Eye (tissue), 1 donor: ENCODE measurements around the gene SACM1L.

Experiments used
- DNase-seq: peaks from one replicate; pipeline ENCODE4 v3.0.0-alpha.2; 2015

Gene SACM1L

GRCh38 chr3:45773072-45773471 is 83.9 kb downstream of the SACM1L start:
- no peak for DNase-seq

GRCh38 chr3:45773714-45774449 is 84.7 kb downstream of the SACM1L start:
- DNase-seq = no peak

GRCh38 chr3:45774581-45775521 is 85.7 kb downstream of the SACM1L start:
- DNase-seq = no peak

- no peak for DNase-seq
These were observed 86.5 kb downstream of the SACM1L start for GRCh38 chr3:45775571-45776300.

GRCh38 chr3:45776301-45776595 is 87.1 kb downstream of the SACM1L start:
- DNase-seq = no peak

GRCh38 chr3:45776611-45777010 is 87.4 kb downstream of the SACM1L start:
- peak; percentile 45 for DNase-seq

GRCh38 chr3:45777111-45777745 is 88.0 kb downstream of the SACM1L start:
- DNase-seq = no peak

- DNase-seq = no peak
These were observed 88.7 kb downstream of the SACM1L start for GRCh38 chr3:45777746-45778386.

- no peak for DNase-seq
These were observed 89.6 kb downstream of the SACM1L start for GRCh38 chr3:45778761-45779201.

- no peak for DNase-seq
These were observed 90.8 kb downstream of the SACM1L start for GRCh38 chr3:45779746-45780735.

- DNase-seq = no peak
These were observed 92.1 kb downstream of the SACM1L start for GRCh38 chr3:45781271-45781670.

- DNase-seq = no peak
These were observed 92.6 kb downstream of the SACM1L start for GRCh38 chr3:45781841-45782240.

GRCh38 chr3:45782381-45782780 is 93.2 kb downstream of the SACM1L start:
- no peak for DNase-seq

GRCh38 chr3:45783667-45784066 is 94.5 kb downstream of the SACM1L start:
- no peak for DNase-seq

GRCh38 chr3:45785605-45786150 is 96.5 kb downstream of the SACM1L start:
- DNase-seq = no peak

GRCh38 chr3:45786801-45787495 is 97.8 kb downstream of the SACM1L start:
- DNase-seq = no peak

GRCh38 chr3:45787551-45787950 is 98.4 kb downstream of the SACM1L start:
- no peak for DNase-seq

- no peak for DNase-seq
These were observed 100.1 kb downstream of the SACM1L start for GRCh38 chr3:45789235-45789812.

- DNase-seq = no peak
These were observed 101.4 kb downstream of the SACM1L start for GRCh38 chr3:45790596-45790995.

- no peak for DNase-seq
These were observed 102.8 kb downstream of the SACM1L start for GRCh38 chr3:45792036-45792435.
